Subcutaneous adipose tissue (tissue), 4 donors: ENCODE measurements around the gene TMEM132C. TPM values are rescaled to one million over a fixed set of nuclear protein-coding genes. Genes with fewer than 3 reads are reported as not detected.

ENCODE experiments used
- total RNA-seq, 4 donors: library from RNA; depleted of rRNA; stranded (reverse); fragments of >200 nt; gene quantifications; one replicate each; pipeline ENCODE4 v1.1.0, GENCODE V29; 2016
- TF ChIP-seq, protein P1 (sequence below): fragments of 450-650 bp; IDR thresholded peaks from one replicate; pipeline ENCODE4 v1.5.1; 2016; ENCODE audit warnings: low read depth, mild to moderate bottlenecking, control low read depth, antibody characterized with exemption, moderate library complexity

The TMEM132C gene
- total RNA-seq, 4 donors from 2014 or later, result 44.2 to 73.5 (median 67.8) TPM

DNA sequence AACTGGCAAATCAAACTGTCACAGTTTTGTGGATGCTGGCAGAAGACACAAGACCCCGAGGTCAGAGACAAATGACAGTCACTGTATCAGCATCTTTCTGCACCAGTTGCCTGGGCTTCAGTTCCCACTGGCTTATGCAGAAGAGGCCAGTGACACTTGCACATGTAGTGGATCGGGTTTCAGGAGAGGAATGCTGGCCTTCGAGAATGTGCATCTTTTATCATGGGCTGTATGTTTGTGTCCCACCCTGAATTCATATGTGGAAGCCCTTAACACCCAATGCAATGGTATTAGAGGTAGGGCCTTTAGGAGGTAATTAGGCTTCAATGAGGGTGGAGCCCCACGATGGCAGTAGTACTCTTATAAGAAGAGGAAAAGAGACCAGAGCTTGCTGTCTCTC is 405.9 kb downstream of the TMEM132C start:
- TF ChIP-seq, protein P1, sequence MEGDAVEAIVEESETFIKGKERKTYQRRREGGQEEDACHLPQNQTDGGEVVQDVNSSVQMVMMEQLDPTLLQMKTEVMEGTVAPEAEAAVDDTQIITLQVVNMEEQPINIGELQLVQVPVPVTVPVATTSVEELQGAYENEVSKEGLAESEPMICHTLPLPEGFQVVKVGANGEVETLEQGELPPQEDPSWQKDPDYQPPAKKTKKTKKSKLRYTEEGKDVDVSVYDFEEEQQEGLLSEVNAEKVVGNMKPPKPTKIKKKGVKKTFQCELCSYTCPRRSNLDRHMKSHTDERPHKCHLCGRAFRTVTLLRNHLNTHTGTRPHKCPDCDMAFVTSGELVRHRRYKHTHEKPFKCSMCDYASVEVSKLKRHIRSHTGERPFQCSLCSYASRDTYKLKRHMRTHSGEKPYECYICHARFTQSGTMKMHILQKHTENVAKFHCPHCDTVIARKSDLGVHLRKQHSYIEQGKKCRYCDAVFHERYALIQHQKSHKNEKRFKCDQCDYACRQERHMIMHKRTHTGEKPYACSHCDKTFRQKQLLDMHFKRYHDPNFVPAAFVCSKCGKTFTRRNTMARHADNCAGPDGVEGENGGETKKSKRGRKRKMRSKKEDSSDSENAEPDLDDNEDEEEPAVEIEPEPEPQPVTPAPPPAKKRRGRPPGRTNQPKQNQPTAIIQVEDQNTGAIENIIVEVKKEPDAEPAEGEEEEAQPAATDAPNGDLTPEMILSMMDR, result no peak

DNA sequence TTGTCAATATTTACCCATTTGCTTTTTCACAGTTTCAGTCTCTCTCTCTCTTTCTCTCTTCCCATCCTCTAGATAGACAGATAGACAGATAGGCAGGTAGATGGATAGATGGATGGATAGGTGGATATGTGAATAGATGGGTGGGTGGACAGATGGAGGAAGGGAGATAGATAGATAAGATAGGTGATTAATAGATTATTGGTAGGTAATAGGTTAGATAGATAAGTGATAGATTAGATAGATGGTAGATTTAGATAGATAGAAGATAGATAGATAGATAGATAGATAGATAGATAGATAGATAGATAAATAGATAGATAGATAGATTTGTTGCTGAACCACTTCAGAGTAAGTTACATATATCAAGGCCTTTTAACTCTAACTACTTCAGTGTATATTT is 408.6 kb downstream of the TMEM132C start:
- TF ChIP-seq, protein P1, result no peak

DNA sequence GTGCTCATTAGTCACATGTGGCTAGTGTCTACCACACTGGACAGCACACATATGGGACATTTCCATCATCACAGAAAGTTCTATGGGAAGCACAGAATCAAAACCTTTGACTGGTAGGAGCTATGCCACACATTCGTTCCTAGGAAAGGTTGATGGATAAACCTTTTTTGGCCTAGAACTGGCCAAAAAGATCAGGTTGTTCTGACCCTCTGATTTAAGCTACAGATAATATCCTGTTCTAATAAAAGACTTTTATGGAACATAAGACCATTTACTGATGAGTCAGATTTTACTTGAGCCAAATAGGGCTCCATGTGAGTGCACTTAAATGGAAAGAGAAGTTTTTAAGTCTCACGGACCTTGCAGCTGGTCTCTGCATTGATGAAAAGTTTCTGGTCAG is 413.6 kb downstream of the TMEM132C start:
- TF ChIP-seq, protein P1, result no peak

DNA sequence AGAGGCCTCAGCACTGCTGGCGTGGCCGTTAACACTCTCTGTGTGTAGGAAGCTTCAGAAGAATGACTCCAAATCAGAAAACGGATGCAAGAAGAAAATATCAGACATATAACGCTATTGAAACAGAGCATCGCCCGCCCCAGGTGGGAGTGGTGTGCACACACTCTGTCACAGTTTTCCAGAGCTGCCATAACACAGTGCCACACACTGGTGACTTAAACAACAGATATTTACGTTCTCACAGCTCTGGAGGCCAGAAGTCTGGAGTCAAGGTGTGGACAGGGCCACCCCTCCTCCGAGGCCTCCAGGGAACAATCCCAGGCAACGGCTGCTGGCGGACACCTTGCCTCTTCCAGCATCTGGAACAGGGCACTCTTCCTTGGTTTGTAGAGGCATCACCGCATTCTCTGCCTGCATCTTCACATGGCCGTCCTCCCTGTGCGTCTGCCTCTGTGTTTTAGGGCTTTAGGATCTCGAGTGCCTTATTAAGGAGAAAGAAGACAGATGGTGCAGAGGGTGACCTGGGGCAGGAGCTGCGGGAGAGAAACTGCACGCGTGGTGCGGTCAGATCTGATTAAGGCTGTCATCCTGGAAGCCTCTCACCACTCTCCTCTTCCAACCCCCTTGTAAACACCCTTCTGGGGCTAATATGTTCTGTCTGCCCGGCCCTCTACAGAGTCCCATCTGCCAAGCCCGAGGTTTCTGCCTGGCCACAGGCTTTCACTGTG is 415.7 kb downstream of the TMEM132C start:
- TF ChIP-seq, protein P1, result no peak

DNA sequence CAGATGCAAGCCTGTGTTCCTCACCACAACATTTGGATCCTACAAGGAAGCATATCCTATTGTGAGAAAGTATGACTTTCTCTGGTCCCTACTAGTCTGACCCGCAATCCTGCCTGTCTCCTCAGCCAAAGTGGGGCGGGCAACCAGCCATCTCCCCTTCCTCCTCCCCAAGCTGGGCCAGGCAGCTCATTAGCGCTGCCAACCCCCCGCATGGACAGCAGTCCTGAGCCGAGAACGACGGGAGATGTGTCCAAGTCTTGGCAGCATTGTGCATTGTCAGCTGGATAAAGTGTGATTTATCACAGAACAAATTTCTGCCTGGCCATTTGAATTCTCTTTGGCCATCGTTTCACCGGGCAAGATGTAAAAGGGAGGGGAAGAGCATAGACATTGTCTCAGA is 417.4 kb downstream of the TMEM132C start:
- TF ChIP-seq, protein P1, result no peak

DNA sequence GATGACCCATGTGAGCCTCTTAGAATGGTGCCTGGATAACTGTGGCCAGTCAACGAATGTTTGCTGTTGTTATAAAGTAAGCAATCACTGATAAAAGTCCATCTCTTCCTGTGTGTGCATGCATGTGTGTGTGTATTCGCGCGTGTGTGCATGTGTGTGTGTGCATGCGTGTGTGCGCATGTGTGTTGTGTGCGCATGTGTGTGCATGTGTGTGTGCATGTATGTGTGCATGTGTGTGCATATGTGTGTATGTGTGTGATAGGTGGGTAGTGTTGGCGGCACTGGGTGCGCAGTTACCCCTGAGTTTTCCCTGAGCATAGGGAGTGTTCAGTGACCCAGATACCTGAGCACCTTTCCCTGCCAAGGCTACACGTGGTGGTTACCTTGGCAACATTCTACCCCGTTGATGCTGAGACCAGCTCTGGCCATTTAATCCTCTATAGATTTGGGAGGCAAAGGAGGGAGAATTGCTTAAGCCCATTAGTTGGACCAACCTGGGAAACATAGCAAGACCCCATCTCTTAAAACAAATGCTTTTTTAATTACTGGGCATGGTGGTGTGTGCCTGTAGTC is 419.0 kb downstream of the TMEM132C start:
- TF ChIP-seq, protein P1, result no peak

DNA sequence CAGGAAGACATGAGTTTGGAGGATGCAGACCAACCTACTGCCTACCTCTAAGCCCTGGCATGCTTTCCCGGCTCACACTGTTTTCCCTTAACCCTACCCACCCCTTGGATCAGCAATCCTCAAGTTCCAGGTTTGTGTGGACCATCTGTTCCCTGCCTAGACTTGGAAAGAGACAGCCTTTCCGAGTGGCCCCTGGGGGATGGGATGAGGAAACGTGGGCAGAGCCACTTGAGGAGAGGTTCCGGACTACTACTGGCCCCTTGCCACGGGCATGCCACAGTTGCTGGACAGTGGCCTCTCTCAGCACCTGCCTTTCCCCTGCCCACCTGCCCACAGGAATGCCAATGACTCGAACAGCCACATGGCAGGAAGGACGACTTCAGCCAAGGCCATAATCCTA is 420.9 kb downstream of the TMEM132C start:
- TF ChIP-seq, protein P1, result no peak
